Ishikawa (cell line): ENCODE data around the gene KCNH2.

ENCODE experiments used
- CEBPB ChIP-seq: IDR thresholded peaks from 2 replicates; pipeline ENCODE4 v1.6.1; 2012
- CREB1 ChIP-seq: IDR thresholded peaks from 2 replicates; pipeline ENCODE4 v1.6.1; 2012; ENCODE audit warnings: low read depth
- EGR1 ChIP-seq: IDR thresholded peaks from 2 replicates; pipeline ENCODE4 v1.6.1; 2012
- FOXM1 ChIP-seq: IDR thresholded peaks from 2 replicates; pipeline ENCODE4 v1.6.1; 2012; ENCODE audit warnings: low read depth, borderline replicate concordance
- NFIC ChIP-seq: IDR thresholded peaks from 2 replicates; pipeline ENCODE4 v1.6.1; 2012
- REST ChIP-seq: IDR thresholded peaks from 2 replicates; pipeline ENCODE4 v1.6.1; 2012; ENCODE audit warnings: low read depth, mild to moderate bottlenecking
- TAF1 ChIP-seq: IDR thresholded peaks from 2 replicates; pipeline ENCODE4 v1.6.1; 2012; ENCODE audit warnings: low read depth, mild to moderate bottlenecking
- ZBTB7A ChIP-seq: IDR thresholded peaks from 2 replicates; pipeline ENCODE4 v1.6.1; 2012; ENCODE audit warnings: low read depth
- TF ChIP-seq, protein P1 (sequence below): IDR thresholded peaks from 2 replicates; pipeline ENCODE4 v1.6.1; 2012

GRCh38 chr7:150896562-150897209, 81.4 kb downstream of the KCNH2 start:
- TF ChIP-seq REST (no peak), ZBTB7A (no peak), CEBPB (no peak), EGR1 (no peak), TAF1 (no peak), NFIC (no peak), CREB1 (no peak), FOXM1 (no peak)
- TF ChIP-seq, protein P1, sequence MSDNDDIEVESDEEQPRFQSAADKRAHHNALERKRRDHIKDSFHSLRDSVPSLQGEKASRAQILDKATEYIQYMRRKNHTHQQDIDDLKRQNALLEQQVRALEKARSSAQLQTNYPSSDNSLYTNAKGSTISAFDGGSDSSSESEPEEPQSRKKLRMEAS: no peak
